GM19372 (cell line): ENCODE data around the gene KPTN.

Experiments used
- ATAC-seq: cut with Tn5 transposase; IDR thresholded peaks from one replicate; pipeline ENCODE4 v1.9.1; 2021; ENCODE audit warnings: mild to moderate bottlenecking, low read depth, moderate library complexity; ENCODE audit not compliant: unreplicated experiment

KPTN gene

GRCh38 chr19:47471381-47471732 lies 12.7 kb downstream of the KPTN start:
- ATAC-seq: no peak

- no peak for ATAC-seq
These were observed 13.4 kb downstream of the KPTN start for GRCh38 chr19:47470447-47471195.

- ATAC-seq: no peak
These were observed 14.3 kb downstream of the KPTN start for GRCh38 chr19:47469719-47470118.

GRCh38 chr19:47469363-47469700 lies 14.7 kb downstream of the KPTN start:
- ATAC-seq: no peak

GRCh38 chr19:47467914-47468313 lies 16.1 kb downstream of the KPTN start:
- ATAC-seq: no peak

GRCh38 chr19:47465957-47466356 lies 18.1 kb downstream of the KPTN start:
- no peak for ATAC-seq

GRCh38 chr19:47464675-47465419 lies 19.2 kb downstream of the KPTN start:
- ATAC-seq: no peak

- no peak for ATAC-seq
These were observed 22.1 kb downstream of the KPTN start for GRCh38 chr19:47461876-47462275.

GRCh38 chr19:47459477-47459876 lies 24.5 kb downstream of the KPTN start:
- no peak for ATAC-seq

- no peak for ATAC-seq
These were observed 25.3 kb downstream of the KPTN start for GRCh38 chr19:47458672-47459071.

GRCh38 chr19:47456721-47457474 lies 27.1 kb downstream of the KPTN start:
- no peak for ATAC-seq

- no peak for ATAC-seq
These were observed 33.5 kb downstream of the KPTN start for GRCh38 chr19:47450478-47450877.

- no peak for ATAC-seq
These were observed 35.7 kb downstream of the KPTN start for GRCh38 chr19:47448360-47448727.

- ATAC-seq: no peak
These were observed 36.3 kb downstream of the KPTN start for GRCh38 chr19:47447470-47448359.

- no peak for ATAC-seq
These were observed 37.2 kb downstream of the KPTN start for GRCh38 chr19:47446534-47447469.

GRCh38 chr19:47445937-47446402 lies 38.0 kb downstream of the KPTN start:
- ATAC-seq: no peak

- no peak for ATAC-seq
These were observed 38.5 kb downstream of the KPTN start for GRCh38 chr19:47445527-47445926.

GRCh38 chr19:47444388-47444821 lies 39.6 kb downstream of the KPTN start:
- ATAC-seq: no peak

GRCh38 chr19:47443331-47443730 lies 40.7 kb downstream of the KPTN start:
- no peak for ATAC-seq
